HuH-7 (cell line): Measurements from ENCODE around the gene ZKSCAN4.

ENCODE experiments used
- DNase-seq: peaks from one replicate; pipeline ENCODE4 v3.0.0; 2011; ENCODE audit warnings: low spot score

ZKSCAN4 gene

GRCh38 chr6:28208111-28208659 is 43.9 kb downstream of the ZKSCAN4 start:
- DNase-seq: no peak

GRCh38 chr6:28207510-28208110 is 44.5 kb downstream of the ZKSCAN4 start:
- no peak for DNase-seq

GRCh38 chr6:28206928-28207509 is 45.0 kb downstream of the ZKSCAN4 start:
- no peak for DNase-seq

GRCh38 chr6:28206527-28206926 is 45.5 kb downstream of the ZKSCAN4 start:
- no peak for DNase-seq

- DNase-seq: no peak
These were observed 46.2 kb downstream of the ZKSCAN4 start for GRCh38 chr6:28205879-28206278.

- no peak for DNase-seq
These were observed 48.9 kb downstream of the ZKSCAN4 start for GRCh38 chr6:28203201-28203600.

GRCh38 chr6:28200020-28200419 is 52.0 kb downstream of the ZKSCAN4 start:
- DNase-seq: no peak
